Measurements from ENCODE around the gene LTBP2. TPM values are rescaled to one million over a fixed set of nuclear protein-coding genes. Genes with fewer than 3 reads are reported as not detected.

The LTBP2 gene
- total RNA-seq, 4 donors from 2014 or later, result 81.3 to 240 (median 189) TPM

DNA sequence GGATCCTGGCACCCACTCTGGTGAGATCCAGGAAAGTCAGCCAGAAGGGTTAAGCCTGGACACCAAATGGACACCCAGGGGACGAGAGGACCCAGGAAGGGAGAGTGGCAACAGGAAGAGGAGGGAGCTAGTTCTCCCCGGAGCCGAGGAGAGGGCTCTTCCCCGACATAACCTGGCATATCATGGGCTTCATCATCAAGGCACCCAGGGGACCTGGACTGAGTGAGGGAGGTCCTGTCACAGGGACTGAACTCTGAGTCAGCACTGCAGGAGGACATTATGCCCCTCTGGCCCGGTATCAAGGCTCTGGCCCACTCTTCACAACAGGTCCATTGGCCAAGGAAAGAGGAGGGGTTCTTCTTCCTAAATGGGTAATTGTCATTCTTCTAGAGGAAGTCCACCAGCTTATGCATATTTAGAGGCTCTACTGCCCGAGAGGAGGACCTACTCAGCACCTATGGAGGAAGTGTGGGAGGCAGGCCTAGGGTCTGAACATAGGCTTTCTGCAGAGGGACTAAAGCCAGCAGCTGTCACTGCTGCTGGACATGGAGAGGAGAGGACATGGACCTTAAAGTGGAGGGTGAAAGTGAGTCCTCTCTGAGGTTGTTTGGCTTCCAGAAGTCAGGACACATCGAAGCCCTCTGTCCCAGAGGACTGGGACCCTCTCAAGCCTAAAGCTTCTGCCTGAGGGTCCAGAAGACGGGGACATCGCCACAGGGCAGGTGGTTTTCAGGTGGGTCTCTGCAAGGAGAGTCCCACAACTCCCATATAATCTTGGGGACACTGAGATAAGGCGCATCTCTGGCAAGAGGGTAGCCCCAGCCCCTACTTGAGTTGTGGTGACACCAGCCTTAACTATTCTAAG, 99.8 kb downstream of the LTBP2 start:
- Histone ChIP-seq H3K36me3 (peaks cover 0 to 19% of the 10 kb centered on the region in 2 donors), H3K4me1 (peaks cover 28 to 40% of the 10 kb centered on the region in 2 donors), H3K27me3 (no peaks in the 10 kb centered on the region), H3K4me3 (replicated peaks in 1 of 3) (no peak overlapping the region), H3K27ac (peak overlapping the region in 1 of 3 donors; percentile 88), H3K9me3 (no peaks in the 10 kb centered on the region)
- no peak for DNase-seq
- intact Hi-C loops (cut with DNase I), result no loop called here
- WGBS, 2 donors, result 83 to 84% methylated on average over 8 to 10 of the region's 10 CpGs
- TF ChIP-seq, protein P1, sequence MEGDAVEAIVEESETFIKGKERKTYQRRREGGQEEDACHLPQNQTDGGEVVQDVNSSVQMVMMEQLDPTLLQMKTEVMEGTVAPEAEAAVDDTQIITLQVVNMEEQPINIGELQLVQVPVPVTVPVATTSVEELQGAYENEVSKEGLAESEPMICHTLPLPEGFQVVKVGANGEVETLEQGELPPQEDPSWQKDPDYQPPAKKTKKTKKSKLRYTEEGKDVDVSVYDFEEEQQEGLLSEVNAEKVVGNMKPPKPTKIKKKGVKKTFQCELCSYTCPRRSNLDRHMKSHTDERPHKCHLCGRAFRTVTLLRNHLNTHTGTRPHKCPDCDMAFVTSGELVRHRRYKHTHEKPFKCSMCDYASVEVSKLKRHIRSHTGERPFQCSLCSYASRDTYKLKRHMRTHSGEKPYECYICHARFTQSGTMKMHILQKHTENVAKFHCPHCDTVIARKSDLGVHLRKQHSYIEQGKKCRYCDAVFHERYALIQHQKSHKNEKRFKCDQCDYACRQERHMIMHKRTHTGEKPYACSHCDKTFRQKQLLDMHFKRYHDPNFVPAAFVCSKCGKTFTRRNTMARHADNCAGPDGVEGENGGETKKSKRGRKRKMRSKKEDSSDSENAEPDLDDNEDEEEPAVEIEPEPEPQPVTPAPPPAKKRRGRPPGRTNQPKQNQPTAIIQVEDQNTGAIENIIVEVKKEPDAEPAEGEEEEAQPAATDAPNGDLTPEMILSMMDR (IDR thresholded peaks at IDR 0.05), result no peak
- TF ChIP-seq POLR2A (IDR thresholded peaks at IDR 0.05), result no peak

DNA sequence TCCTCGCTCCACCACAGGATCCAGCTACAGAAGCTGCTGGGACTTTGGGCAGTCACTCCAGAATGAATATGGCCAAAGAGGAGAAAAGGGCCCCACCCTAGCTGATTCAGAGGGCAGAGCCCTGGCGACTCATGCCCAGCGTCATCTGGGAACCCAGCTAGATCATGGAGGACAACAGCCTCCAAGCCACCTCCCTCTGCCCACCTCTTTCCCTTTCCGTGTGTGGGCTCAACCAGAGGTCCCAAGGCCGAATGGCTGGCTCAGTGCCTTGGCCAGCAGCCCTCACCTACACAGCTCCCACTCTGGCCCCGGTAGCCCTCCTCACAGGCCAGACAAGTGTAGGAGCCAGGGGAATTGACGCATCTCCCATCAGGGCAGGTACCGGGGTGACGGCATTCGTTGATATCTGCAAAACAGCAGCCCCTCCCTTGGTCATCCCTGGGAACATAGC, 101.1 kb downstream of the LTBP2 start:
- no peak for DNase-seq
- no peak for TF ChIP-seq POLR2A (IDR thresholded peaks at IDR 0.05)
- TF ChIP-seq, protein P1 (IDR thresholded peaks at IDR 0.05), result no peak
- Histone ChIP-seq H3K4me1 (peaks cover 28 to 40% of the 10 kb centered on the region in 2 donors), H3K9me3 (no peaks in the 10 kb centered on the region), H3K27ac (peak overlapping the region in 2 of 3 donors; percentile 32 to 88), H3K4me3 (replicated peaks in 1 of 3) (no peak overlapping the region), H3K36me3 (peaks cover 11 to 23% of the 10 kb centered on the region in 2 donors), H3K27me3 (no peaks in the 10 kb centered on the region)
- intact Hi-C loops (cut with DNase I), result no loop called here
- WGBS, 2 donors, result 74 to 78% methylated on average over 8 to 10 of the region's 10 CpGs

DNA sequence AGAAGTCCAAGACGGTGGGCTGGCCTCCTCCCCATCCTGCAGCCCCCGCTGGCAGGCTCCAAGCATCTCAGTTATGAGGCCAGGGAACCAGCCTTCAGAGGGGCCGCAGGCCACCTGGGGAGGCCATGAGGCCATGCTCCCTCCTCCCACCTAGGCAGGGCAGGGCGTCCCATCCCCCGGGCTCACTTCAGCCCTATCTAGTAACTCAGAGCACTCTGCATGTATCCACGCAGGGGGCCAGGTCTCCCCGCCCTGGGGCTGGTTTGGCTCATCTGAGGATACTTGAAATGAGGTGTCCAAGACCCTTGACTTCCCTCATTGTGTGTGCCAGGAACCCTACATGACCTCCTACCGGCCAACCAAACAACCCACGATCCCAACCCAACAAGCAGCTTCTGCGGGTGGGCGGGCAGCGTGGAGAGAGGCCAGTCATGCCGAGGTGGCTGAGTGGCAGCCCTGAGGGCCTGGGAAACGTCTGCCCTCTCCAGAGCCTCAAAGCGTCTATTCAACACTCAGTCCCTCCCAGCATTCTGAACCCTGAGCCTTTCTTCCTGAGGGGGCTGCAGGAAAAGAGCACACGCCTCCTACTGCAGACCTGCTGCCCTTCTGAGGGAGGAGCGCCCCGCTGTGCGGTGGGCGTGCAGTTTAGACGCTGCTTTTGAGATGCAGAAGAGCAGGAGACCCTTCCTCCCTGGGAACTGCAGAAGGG, 101.7 kb downstream of the LTBP2 start:
- no peaks in the 10 kb centered on the region for H3K27me3 ChIP-seq
- H3K27ac ChIP-seq, result peak overlapping the region in 2 of 3 donors; percentile 32 to 88
- TF ChIP-seq, protein P1 (IDR thresholded peaks at IDR 0.05), result no peak
- TF ChIP-seq POLR2A (IDR thresholded peaks at IDR 0.05), result no peak
- intact Hi-C loops (cut with DNase I), result no loop called here
- H3K4me1 ChIP-seq, result peaks cover 25 to 38% of the 10 kb centered on the region in 2 donors
- H3K36me3 ChIP-seq, result peaks cover 14 to 23% of the 10 kb centered on the region in 2 donors
- no peaks in the 10 kb centered on the region for H3K9me3 ChIP-seq
- DNase-seq, result peak in 1 of 2 donors; percentile 60
- no peak overlapping the region for H3K4me3 ChIP-seq (replicated peaks in 1 of 3)
- 60 to 68% methylated on average over 13 to 16 of the region's 21 CpGs for WGBS, 2 donors

DNA sequence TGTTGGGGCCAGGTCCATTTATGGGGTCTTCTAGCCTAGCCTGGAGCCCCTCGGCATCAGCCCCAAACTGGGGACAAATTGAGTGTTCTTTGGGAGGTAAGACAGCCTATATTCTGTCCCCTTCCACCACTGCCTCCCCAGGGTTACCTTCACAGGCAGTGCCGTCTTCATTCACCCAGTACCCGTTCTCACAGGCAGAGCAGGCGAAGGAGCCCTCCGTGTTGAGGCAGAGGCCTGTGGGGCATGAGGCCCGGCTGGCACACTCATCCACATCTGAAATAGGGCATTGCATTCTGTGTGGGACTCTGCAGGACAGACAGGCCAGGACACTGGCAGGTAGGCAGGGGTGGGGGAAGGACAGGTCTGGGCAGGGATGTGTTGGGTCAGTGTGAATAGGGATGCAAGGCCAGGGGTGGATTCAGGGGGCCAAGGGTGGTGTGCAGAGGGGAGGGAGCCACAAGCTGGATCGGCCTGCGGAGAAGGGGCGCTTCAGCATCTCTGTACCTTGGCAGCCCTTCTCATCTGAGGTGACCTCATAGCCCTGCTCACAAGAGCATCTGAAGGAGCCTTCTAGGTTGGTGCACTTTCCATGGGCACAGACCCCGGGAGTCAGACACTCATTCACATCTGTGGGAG, 102.3 kb downstream of the LTBP2 start:
- Histone ChIP-seq H3K36me3 (peaks cover 14 to 26% of the 10 kb centered on the region in 2 donors), H3K9me3 (no peaks in the 10 kb centered on the region), H3K4me1 (peaks cover 18 to 31% of the 10 kb centered on the region in 2 donors), H3K27me3 (no peaks in the 10 kb centered on the region), H3K27ac (peak overlapping the region in 1 of 3 donors; percentile 88), H3K4me3 (replicated peaks in 1 of 3) (no peak overlapping the region)
- no peak for TF ChIP-seq POLR2A (IDR thresholded peaks at IDR 0.05)
- TF ChIP-seq, protein P1 (IDR thresholded peaks at IDR 0.05), result no peak
- 95 to 98% methylated on average over 10 of the region's 10 CpGs for WGBS, 2 donors
- intact Hi-C loops (cut with DNase I), result no loop called here
- DNase-seq, result no peak

All from thyroid gland (tissue), 4 donors.